NCI-H446 (cell line): ENCODE results near the gene TMEM100.
"Not testable (repeated sequence)": the region's sequence is repeated elsewhere in the genome, so short reads cannot be mapped to it uniquely, and the experiment has no call there.

ENCODE experiments used
- DNase-seq, 2 experiments: peaks; one replicate each; lab custom pipeline; 2025; lab: John Stamatoyannopoulos, UW

The TMEM100 gene

DNA sequence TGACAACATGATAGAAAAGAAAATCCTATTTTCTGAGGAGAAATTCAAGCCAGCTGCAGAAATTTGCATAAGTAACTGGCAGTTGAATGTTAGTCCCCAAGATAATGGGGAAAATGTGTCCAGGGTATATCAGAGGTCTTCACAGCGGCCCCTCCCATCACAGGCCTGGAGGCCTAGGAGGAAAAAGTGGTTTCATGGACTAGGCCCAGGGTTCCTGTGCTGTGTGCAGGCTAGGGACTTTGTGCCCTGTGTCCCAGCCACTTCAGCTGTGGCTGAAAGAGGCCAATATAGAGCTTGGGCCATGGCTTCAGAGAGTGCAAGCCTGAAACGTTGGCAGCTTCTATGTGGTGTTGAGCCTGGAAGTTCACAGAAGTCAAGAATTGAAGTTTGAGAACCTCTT is 35.6 kb downstream of the TMEM100 start:
- DNase-seq, result no peak

DNA sequence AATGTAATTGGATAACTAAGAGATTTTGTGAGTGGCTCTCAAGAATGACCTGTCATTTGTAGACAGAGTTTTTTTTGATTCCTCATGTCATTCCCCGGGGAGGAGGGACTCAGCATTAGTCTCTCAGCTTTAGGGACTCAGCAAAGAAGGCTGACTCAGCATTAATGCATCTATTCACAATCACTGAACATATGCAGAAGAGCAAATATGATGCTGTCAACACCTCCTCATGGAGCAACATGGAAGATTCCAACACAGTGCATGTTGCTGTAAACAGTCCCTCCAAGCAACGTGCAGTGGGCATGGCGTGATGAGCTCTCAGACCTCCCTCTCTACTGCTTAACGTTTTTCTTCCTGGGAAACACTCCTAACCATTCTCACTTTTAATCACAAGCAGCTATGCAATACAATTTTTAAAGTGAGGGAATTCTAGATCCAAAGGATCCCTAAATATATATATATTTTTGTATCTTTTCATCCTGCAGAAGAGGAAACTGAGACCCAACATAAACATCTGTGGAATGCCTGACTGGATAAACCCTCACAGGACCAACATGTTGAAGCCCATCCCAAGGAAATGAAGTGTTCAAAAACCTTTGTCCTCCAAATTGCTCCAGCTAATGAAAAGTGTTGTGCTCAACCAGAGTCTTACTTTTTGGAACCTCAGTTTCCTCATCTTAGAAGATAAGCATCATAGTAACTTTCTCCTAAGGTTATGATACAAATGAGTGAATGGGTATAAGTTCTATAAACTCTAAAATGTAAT is 38.9 kb downstream of the TMEM100 start:
- no peak for DNase-seq

DNA sequence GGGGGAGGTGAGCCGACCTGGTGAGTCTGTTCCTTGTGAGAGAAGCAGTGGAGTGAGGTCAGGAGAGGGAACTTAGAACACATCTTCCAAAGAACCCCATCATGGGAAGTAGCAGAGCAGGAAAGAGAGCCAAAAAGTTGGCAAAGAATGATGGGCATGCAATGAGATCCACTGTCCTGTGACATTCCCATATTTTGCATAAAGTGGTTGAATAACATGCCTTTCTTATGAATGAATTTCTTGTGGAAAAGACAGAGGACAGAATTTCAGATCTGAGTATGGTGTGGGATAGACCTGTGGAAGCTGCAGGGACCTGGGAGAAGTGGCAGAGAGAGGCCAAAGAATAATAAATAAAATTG is 41.3 kb downstream of the TMEM100 start:
- no peak for DNase-seq

DNA sequence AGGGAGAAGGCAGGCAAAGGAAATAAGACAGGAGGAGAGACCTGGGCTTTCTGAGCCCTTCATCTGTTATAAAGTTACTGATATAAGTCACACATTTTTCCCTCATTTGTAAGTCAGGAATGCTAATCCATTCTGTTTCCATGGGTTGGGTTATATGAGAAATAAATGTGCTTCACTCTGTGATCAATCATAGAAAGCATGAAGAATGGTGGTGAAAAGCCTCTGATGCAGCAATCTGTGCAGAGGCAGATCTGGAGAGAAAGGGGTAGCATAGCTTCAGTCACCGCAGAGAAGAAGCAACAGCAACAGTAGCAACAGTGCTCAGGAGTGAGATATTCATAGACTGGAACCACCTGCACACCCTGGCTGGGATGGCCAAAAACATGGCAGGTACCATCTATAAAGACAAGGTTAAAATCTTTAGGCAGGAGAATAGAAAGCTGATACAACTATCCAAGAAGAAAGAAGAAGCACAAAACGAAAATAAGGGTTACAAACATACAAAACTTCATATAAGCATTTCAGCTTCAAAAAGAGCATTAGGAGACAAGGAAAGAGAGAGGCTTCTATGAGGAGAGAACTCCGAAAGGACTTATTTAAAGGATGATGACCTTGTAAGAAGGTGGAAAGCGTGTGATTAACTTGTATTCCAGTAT is 41.9 kb downstream of the TMEM100 start:
- DNase-seq, result no peak

DNA sequence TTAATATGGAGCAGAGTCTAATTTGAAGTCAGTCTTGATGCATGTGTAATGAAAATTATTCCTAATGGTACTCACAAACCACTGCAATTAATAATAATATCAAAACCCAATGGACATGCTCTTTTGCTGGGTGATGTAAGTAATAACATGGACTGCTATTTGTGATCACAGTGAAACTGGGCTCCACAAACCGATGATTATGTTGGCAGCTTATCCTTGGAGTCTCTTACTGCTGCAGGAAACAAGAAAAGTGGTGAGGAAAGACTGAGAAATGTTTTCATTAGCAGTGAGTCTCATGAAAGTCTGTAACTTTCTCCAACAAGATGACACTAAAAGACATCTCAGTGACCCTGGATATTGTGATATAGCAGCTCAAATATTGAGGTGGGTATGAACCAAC is 45.2 kb downstream of the TMEM100 start:
- no peak for DNase-seq

DNA sequence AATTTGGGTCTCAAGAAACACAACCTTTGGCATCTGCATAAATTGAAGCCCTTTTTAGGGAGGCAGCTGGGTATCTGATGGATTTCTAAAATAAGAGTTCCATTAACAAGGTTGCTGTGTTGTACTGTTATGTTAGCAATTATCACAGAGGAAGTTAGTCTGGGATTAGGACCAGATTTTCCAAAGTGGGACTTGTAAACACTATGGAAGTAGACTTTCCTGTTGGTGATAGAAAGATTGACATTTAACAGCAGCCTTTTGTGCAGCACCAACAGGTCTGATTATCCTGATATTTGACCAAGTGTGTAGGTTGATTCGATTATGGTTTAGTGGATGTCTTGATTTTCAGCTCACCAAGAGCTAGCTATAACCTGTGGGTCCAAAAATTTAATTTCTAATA is 46.4 kb downstream of the TMEM100 start:
- DNase-seq, result no peak

DNA sequence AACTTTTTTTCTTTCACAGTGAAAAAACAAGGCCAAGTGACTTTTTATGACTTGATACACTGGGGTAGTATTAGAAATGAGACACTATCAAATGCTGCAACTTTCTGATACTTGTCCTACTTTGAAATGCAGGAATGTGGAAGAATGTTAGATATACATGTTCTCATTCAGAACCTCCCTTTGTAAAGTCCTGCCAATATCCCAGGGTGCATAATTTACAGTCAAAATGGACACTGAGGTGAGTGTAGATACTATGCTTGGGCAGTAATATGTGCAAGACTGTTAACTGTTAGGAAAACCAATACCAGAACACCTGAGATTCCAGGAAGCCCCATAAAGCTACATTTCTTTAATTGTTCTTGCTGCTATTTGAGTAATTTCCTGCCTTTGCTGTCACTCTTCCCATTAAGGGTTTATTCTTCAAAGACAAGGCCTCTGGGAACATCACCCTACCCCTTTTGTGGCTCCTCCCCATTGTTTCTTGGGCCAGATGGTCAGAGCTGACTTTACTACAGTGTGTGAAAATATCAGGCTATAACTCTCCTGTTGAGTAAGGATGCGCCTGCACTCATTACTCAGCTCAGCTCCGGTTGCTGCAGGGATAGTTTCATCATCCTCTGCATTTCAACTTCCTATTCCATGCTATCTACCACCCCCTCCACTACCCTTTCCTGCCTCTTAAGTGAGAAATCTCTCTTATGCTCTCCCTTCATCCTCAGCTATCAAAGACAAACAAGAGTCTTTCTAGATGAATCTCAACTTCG is 48.7 kb downstream of the TMEM100 start:
- no peak for DNase-seq

DNA sequence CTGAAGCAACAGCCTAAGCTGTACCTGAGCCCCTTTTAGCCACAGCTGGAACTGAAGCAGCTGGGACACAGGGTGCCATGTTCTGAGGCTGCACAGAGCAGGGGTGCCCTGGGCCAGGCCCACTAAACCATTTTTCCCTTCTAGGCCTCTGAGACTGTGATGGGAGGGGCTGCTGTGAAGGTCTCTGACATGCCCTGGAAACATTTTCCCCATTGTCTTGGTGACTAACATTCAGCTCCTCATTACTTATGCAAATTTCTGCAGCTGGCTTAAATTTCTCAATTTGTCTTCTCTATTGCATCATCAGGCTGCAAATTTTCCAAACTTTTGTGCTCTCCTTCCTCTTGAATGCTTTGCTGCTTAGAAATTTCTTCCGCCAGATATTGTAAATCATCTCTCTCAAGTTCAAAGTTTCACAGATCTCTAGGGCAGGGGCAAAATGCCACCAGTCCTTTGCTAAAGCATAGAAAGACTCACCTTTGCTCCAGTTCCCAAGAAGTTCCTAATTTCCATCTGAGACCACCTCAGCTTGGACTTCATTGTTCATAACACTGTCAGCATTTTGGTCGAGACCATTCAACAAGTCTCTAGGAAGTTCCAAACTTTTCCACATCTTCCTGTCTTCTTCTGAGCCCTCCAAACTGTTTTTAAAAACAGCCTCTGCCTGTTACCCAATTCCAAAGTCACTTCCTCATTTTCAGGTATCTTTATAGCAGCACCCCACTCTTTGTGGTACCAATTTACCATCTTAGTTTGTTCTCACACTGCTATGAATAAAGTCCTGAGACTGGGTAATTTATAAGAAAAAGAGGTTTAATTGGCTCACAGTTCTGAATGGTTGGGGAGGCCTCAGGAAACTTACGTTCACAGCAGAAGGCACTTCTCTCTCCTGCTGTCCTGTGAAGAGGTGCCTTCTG is 49.8 kb downstream of the TMEM100 start:
- DNase-seq, result no peak

DNA sequence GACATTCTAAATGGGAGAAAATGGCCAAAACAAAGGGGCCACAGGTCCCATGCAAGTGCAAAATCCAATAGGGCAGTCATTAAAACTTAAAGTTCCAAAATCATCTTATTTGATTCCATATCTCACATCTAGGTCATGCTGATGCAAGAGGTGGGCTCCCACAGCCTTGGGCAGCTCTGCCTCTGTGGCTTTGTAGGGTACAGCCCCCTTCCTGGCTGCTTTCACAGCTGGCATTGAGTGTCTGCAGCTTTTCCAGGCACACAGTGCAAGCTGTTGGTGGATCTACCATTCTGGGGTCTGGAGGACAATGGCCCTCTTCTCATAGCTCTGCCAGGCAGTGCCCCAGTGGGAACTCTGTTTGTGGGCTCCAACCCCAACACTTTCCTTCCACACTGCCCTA is 50.7 kb downstream of the TMEM100 start:
- DNase-seq, result not testable (repeated sequence)
